SK-MEL-5 (cell line): ENCODE results near the gene EXOSC6. TPM values are rescaled to one million over a fixed set of nuclear protein-coding genes. Genes with fewer than 3 reads are reported as not detected.
"Not testable (repeated sequence)": the region's sequence is repeated elsewhere in the genome, so short reads cannot be mapped to it uniquely, and the experiment has no call there.

Experiments
- DNase-seq: peaks from one replicate; pipeline ENCODE4 v3.0.0-alpha.2; 2016; ENCODE audit warnings: low read depth, low spot score
- in situ Hi-C: cut with HindIII; loops from 2 replicates; pipeline ENCODE4 v1.10.0; 2016; ENCODE audit warnings: low sequenced_read_pairs, high pct_unique_total_duplicates, low pct_unique_long_range_greater_than_20kb
- small RNA-seq, 2 experiments: library from RNA; depleted of rRNA; stranded (forward); fragments of <200 nt; gene quantifications; one replicate each; pipeline ENCODE3, GENCODE V24; 2014
- total RNA-seq: library from RNA; depleted of rRNA; stranded (reverse); fragments of >200 nt; shearing (Covaris generic); gene quantifications from 2 replicates; pipeline ENCODE4 v1.2.3, GENCODE V29; 2014; rRNA removed

EXOSC6 gene
- total RNA-seq, 1 experiment from 2014 or later: 36.4 TPM

GRCh38 chr16:70222574-70222973 is 29.2 kb downstream of the EXOSC6 start:
- in situ Hi-C loops, DNase-seq: not testable (repeated sequence)

- in situ Hi-C loops, DNase-seq: not testable (repeated sequence)
Measured at GRCh38 chr16:70218586-70218985, 33.2 kb downstream of the EXOSC6 start.

- in situ Hi-C loops, DNase-seq: not testable (repeated sequence)
Measured at GRCh38 chr16:70206382-70206781, 45.4 kb downstream of the EXOSC6 start.

- in situ Hi-C loops, DNase-seq: not testable (repeated sequence)
Measured at GRCh38 chr16:70204668-70205405, 46.9 kb downstream of the EXOSC6 start.

GRCh38 chr16:70204010-70204409 is 47.7 kb downstream of the EXOSC6 start:
- DNase-seq, in situ Hi-C loops: not testable (repeated sequence)

- in situ Hi-C loops, DNase-seq: not testable (repeated sequence)
Measured at GRCh38 chr16:70203508-70203907, 48.2 kb downstream of the EXOSC6 start.

GRCh38 chr16:70200063-70200462 is 51.7 kb downstream of the EXOSC6 start:
- DNase-seq, in situ Hi-C loops: not testable (repeated sequence)

- in situ Hi-C loops, DNase-seq: not testable (repeated sequence)
Measured at GRCh38 chr16:70199170-70199569, 52.6 kb downstream of the EXOSC6 start.

- DNase-seq, in situ Hi-C loops: not testable (repeated sequence)
Measured at GRCh38 chr16:70198666-70199065, 53.1 kb downstream of the EXOSC6 start.

- in situ Hi-C loops, DNase-seq: not testable (repeated sequence)
Measured at GRCh38 chr16:70198230-70198629, 53.5 kb downstream of the EXOSC6 start.

- in situ Hi-C loops, DNase-seq: not testable (repeated sequence)
Measured at GRCh38 chr16:70197611-70198010, 54.1 kb downstream of the EXOSC6 start.

Small RNA genes lying within 50 kb of the gene (small RNA-seq; reads per million reads assigned to genes)
- gene AC009060.2 (0 reads per million in 2 experiments), gene RN7SL279P (0 reads per million in 2 experiments)

Other genes starting within 250 kb of the EXOSC6 start
- gene PDPR, start 137.6 kb downstream of the EXOSC6 start, total RNA-seq: 7.0 and 9.0 TPM in 2 replicates
- gene CLEC18C, start 78.2 kb downstream of the EXOSC6 start, total RNA-seq: not detected in 2 replicates
- gene AARS1, start 37.6 kb upstream of the EXOSC6 start, total RNA-seq: 96.7 and 98.3 TPM in 2 replicates
- 24.1 and 29.4 TPM in 2 replicates for gene DDX19B, start 47.2 kb upstream of the EXOSC6 start, total RNA-seq
- 51.5 and 59.3 TPM in 2 replicates for gene DDX19A, start 95.0 kb upstream of the EXOSC6 start, total RNA-seq
- 13.7 and 18.5 TPM in 2 replicates for gene ST3GAL2, start 187.2 kb upstream of the EXOSC6 start, total RNA-seq
- gene FCSK, start 202.7 kb upstream of the EXOSC6 start, total RNA-seq: 8.4 and 10.5 TPM in 2 replicates